Activated CD8-positive, alpha-beta memory T cell treated with anti-CD3 and anti-CD28 coated beads, Interleukin-2, amount 50 U/mL, for 24 hours (primary cell): Measurements from ENCODE around the gene RNF141.

Experiments used
- DNase-seq: peaks from one replicate; pipeline ENCODE4 v3.0.0-alpha.2; 2020; ENCODE audit errors: extremely low read depth

Gene RNF141

DNA sequence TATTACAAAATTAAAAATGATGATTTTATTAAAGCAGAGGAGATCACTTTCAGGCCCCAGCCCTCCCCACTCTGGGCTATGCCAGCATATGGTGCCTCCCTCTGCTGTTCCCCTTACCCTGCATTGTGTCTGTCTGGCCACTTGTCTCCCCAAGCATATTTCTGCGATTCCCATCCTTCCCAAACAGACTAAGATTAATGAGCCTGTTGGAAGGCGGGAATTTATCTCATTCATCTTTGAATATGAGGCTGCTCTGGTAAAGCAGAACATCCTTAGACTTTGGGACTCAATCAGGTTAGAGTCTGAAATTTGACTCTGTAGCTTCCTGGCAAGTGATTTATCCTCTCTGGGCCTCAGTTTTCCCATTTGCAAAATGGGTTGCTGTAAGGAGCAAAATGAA is 60.2 kb downstream of the RNF141 start:
- no peak for DNase-seq

- DNase-seq, result no peak
Measured at GRCh38 chr11:10480026-10480425, 61.0 kb downstream of the RNF141 start.

- DNase-seq, result no peak
Measured at GRCh38 chr11:10478574-10479550, 62.1 kb downstream of the RNF141 start.

GRCh38 chr11:10478066-10478465 is 62.9 kb downstream of the RNF141 start:
- no peak for DNase-seq

- DNase-seq, result no peak
Measured at GRCh38 chr11:10477690-10478046, 63.3 kb downstream of the RNF141 start.

DNA sequence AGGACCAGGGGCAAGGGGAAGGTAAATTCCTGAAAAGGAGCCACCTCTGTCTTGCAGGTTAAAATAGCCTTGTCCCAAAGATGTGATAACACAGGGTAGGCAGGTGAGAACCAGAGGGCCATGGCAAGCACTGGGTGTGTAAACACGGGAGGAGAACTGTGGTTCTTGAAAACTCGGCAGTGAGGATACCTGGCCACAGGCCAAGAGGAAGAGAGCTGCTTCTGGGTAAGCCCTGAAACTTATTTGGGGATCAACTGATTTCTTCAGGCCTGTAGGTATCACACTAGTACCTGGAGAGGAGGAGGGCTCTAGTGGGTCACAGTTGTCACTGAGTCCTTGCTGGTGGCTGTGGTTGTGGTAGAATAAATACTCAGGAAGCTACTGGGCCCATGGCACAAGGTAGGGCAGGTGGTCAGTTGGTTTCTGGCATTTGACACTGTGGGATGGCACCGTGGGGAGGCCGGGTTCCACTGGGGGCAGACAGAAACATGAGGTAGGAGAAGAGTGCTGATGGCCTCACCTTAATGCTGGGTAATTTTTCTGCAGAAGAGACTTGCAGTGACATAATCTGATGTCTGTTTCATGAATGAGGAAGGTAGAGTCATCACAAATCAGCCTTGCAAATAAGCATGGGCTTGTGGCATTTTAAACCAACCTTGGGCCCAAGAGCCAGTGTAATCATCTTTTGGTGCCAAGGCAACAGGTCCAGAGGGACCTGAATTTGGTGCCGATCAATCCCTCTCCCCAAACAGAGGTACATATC is 63.9 kb downstream of the RNF141 start:
- no peak for DNase-seq

DNA sequence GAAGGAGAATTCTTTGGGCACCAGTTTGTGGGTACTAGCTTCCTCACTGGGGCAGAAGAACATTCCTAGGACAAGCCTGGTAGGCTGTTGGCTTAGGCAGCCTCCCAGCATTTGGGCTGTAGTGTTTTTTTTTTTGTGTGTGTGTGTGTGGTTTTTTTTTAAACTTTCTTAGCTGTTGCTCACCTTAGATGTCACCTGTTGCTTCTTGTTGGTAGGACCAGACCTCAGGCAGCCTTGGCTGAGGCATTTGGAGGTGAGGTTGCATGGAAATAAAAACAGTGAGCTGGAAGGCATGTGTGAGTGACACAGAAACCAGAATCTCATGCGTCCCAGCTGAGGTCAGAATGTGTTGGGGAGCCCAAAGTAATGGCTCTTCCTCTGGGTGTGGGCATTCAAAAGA is 64.6 kb downstream of the RNF141 start:
- no peak for DNase-seq

DNA sequence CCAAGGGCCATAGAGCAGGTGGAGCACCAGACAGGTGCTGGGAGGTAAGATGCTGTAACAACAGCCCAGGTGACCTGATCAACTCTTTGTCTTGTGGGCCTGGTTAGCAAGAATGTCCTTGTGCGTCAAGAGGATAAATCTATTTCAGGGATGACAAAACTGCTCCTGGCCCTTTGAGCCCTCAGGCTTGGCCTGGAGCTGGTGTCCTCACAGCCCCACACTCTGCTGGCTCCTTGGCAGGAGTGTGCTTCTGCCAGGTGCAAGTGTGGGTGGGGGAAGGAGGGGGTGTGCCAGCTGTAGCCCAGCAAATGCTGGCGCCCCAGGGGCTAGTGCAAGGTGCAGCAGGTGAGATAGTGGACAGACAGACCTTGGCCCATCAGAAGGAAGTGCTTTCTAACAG is 66.4 kb downstream of the RNF141 start:
- DNase-seq, result no peak

DNA sequence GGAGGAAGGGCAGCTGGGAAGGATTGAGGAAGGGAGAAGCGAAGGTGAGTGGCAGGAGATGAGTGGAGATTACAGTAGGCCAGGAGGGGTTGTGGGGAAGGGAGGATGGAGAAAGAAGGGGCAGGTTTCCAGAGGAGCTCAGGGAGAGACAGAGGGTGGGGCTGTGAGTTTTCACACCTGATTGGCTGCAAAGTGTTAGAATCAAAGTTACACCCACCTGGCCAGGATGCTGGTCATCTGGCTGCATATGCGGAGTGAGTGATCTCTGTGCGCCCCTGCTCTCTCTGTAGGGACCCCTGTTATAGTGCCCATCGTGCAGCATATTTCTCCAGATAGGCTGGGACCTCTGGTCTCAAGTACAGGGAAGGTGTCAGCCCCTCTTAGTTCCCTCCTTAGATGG is 67.6 kb downstream of the RNF141 start:
- DNase-seq, result no peak

- DNase-seq, result no peak
Measured at GRCh38 chr11:10462746-10463300, 78.2 kb downstream of the RNF141 start.
